Large intestine (tissue), 3 donors: ENCODE results near the gene ARHGEF40. TPM values are rescaled to one million over a fixed set of nuclear protein-coding genes. Genes with fewer than 3 reads are reported as not detected.
A peak's percentile ranks its signal among the peaks of the same experiment; 100 is the strongest.
"Not testable (repeated sequence)": the region's sequence is repeated elsewhere in the genome, so short reads cannot be mapped to it uniquely, and the experiment has no call there.

Experiments
- DNase-seq, 2 donors: peaks; one replicate each; pipeline versions ENCODE4 v3.0.0 to v3.0.0-alpha.2; 2013
- H3K27ac ChIP-seq: one replicate; pipeline ENCODE4 v1.5.1; 2013; ENCODE audit warnings: low read length
- H3K27me3 ChIP-seq: 2 replicates; pipeline ENCODE4 v1.6.1; 2013; ENCODE audit warnings: low read length; ENCODE audit not compliant: control insufficient read depth, insufficient read depth
- H3K36me3 ChIP-seq: 2 replicates; pipeline ENCODE4 v1.6.1; 2013; ENCODE audit warnings: low read length; ENCODE audit not compliant: control insufficient read depth, insufficient read depth
- H3K4me1 ChIP-seq: one replicate; pipeline ENCODE4 v1.6.1; 2013; ENCODE audit warnings: low read length; ENCODE audit not compliant: control insufficient read depth, insufficient read depth
- H3K4me3 ChIP-seq: one replicate; pipeline ENCODE4 v1.5.1; 2013; ENCODE audit warnings: low read length
- H3K9me3 ChIP-seq: one replicate; pipeline ENCODE4 v1.6.1; 2013; ENCODE audit warnings: mild to moderate bottlenecking, low read depth, low read length, moderate library complexity; ENCODE audit not compliant: control insufficient read depth
- WGBS: methylation state at CpG from one replicate; pipeline ENCODE4 v1.1.5; 2013; ENCODE audit warnings: low lambda C conversion rate; ENCODE audit not compliant: insufficient coverage; 5-methylcytosine and 5-hydroxymethylcytosine counted together
- polyA plus RNA-seq: library from polyadenylated mRNA; unstranded; fragments of 120-200 nt; gene quantifications from one replicate; pipeline ENCODE4 v1.2.1, GENCODE V29; 2013

The ARHGEF40 gene
- polyA plus RNA-seq, 1 donor: 28.7 TPM

GRCh38 chr14:21039585-21040369 is 30.3 kb upstream of the ARHGEF40 start:
- Histone ChIP-seq H3K9me3 (no peaks in the 10 kb centered on the region), H3K27ac (peak overlapping the region; percentile 48), H3K36me3 (no peaks in the 10 kb centered on the region), H3K4me1 (peaks cover 40% of the 10 kb centered on the region), H3K4me3 (no peak overlapping the region), H3K27me3 (no peaks in the 10 kb centered on the region)
- 95% methylated on average over 3 of the region's 8 CpGs for WGBS
- DNase-seq: peak; percentile 50 to 75

GRCh38 chr14:21040370-21040925 is 29.7 kb upstream of the ARHGEF40 start:
- WGBS: 100% methylated on average over 3 of the region's 8 CpGs

GRCh38 chr14:21040941-21041340 is 29.2 kb upstream of the ARHGEF40 start:
- H3K27me3 ChIP-seq, H3K27ac ChIP-seq, H3K4me3 ChIP-seq, H3K36me3 ChIP-seq, DNase-seq, H3K9me3 ChIP-seq: not testable (repeated sequence)
- peaks cover 40% of the 10 kb centered on the region for H3K4me1 ChIP-seq
- WGBS: no CpG with 5 or more reads among the region's 3 CpGs

More at GRCh38 chr14:21040370-21040925, 29.7 kb upstream of the ARHGEF40 start:
- Histone ChIP-seq H3K27me3 (no peaks in the 10 kb centered on the region), H3K36me3 (no peaks in the 10 kb centered on the region), H3K27ac (no peak overlapping the region), H3K4me1 (peaks cover 40% of the 10 kb centered on the region), H3K9me3 (no peaks in the 10 kb centered on the region), H3K4me3 (no peak overlapping the region)
- DNase-seq: no peak

GRCh38 chr14:21041676-21042433 is 28.2 kb upstream of the ARHGEF40 start, which contains the start of gene RNASE7:
Gene RNASE7 (plus strand): TSS chr14:21042362. CDS start chr14:21042993, 631 bp downstream.
- Histone ChIP-seq H3K4me1 (peaks cover 40% of the 10 kb centered on the region), H3K27ac (no peak within 1 kb of the TSS), H3K9me3 (no peaks in the 10 kb centered on the region), H3K36me3 (no peaks in the 10 kb centered on the region), H3K4me3 (no peak within 1 kb of the TSS), H3K27me3 (no peaks in the 10 kb centered on the region)
- WGBS: no CpG with 5 or more reads among the region's 11 CpGs
- DNase-seq: no peak

- Histone ChIP-seq H3K4me3 (no peak overlapping the region), H3K27me3 (no peaks in the 10 kb centered on the region), H3K4me1 (peaks cover 30% of the 10 kb centered on the region), H3K27ac (no peak overlapping the region), H3K9me3 (no peaks in the 10 kb centered on the region), H3K36me3 (no peaks in the 10 kb centered on the region)
- DNase-seq: no peak
- WGBS: no CpG with 5 or more reads among the region's 8 CpGs
Observed at GRCh38 chr14:21042918-21043317, 27.2 kb upstream of the ARHGEF40 start.

GRCh38 chr14:21043387-21043973 is 26.6 kb upstream of the ARHGEF40 start:
- peaks cover 24% of the 10 kb centered on the region for H3K4me1 ChIP-seq
- H3K9me3 ChIP-seq: no peaks in the 10 kb centered on the region
- no peak overlapping the region for H3K27ac ChIP-seq
- DNase-seq: no peak
- H3K36me3 ChIP-seq: no peaks in the 10 kb centered on the region
- H3K27me3 ChIP-seq: no peaks in the 10 kb centered on the region
- H3K4me3 ChIP-seq: no peak overlapping the region
- 50% methylated on average over 2 of the region's 2 CpGs for WGBS

GRCh38 chr14:21043974-21044618 is 26.0 kb upstream of the ARHGEF40 start:
- peaks cover 18% of the 10 kb centered on the region for H3K4me1 ChIP-seq
- H3K27ac ChIP-seq: peak overlapping the region; percentile 9
- no peaks in the 10 kb centered on the region for H3K27me3 ChIP-seq
- no peaks in the 10 kb centered on the region for H3K36me3 ChIP-seq
- no CpG with 5 or more reads among the region's 6 CpGs for WGBS
- H3K4me3 ChIP-seq: no peak overlapping the region
- H3K9me3 ChIP-seq: no peaks in the 10 kb centered on the region
- peak; percentile 72 to 80 for DNase-seq

- Histone ChIP-seq H3K9me3 (no peaks in the 10 kb centered on the region), H3K4me1 (peaks cover 8% of the 10 kb centered on the region), H3K4me3 (no peak overlapping the region), H3K27ac (no peak overlapping the region), H3K27me3 (no peaks in the 10 kb centered on the region), H3K36me3 (no peaks in the 10 kb centered on the region)
- 83% methylated on average over 1 of the region's 2 CpGs for WGBS
- DNase-seq: no peak
Observed at GRCh38 chr14:21047378-21047781, 22.7 kb upstream of the ARHGEF40 start.

- 100% methylated on average over 1 of the region's 2 CpGs for WGBS
- H3K4me1 ChIP-seq: peaks cover 4% of the 10 kb centered on the region
- H3K27ac ChIP-seq: no peak overlapping the region
Observed at GRCh38 chr14:21048638-21049037, 21.5 kb upstream of the ARHGEF40 start.

GRCh38 chr14:21049271-21049673 is 20.8 kb upstream of the ARHGEF40 start:
- WGBS: 60% methylated on average over 2 of the region's 3 CpGs
- no peaks in the 10 kb centered on the region for H3K27me3 ChIP-seq
- peaks cover 7% of the 10 kb centered on the region for H3K4me1 ChIP-seq
- no peaks in the 10 kb centered on the region for H3K9me3 ChIP-seq
- H3K36me3 ChIP-seq: no peaks in the 10 kb centered on the region
- no peak overlapping the region for H3K4me3 ChIP-seq
- no peak overlapping the region for H3K27ac ChIP-seq
- DNase-seq: no peak

More at GRCh38 chr14:21048638-21049037, 21.5 kb upstream of the ARHGEF40 start:
- no peaks in the 10 kb centered on the region for H3K9me3 ChIP-seq
- H3K36me3 ChIP-seq: no peaks in the 10 kb centered on the region
- H3K4me3 ChIP-seq: no peak overlapping the region
- no peak for DNase-seq
- H3K27me3 ChIP-seq: no peaks in the 10 kb centered on the region
